Activated naive CD4-positive, alpha-beta T cell treated with anti-CD3 and anti-CD28 coated beads, Interleukin-2, amount 10 ng/mL, durations not matched to agents 5 hours and 36 hours (primary cell): ENCODE results near the gene PTCH2. TPM values are rescaled to one million over a fixed set of nuclear protein-coding genes. Genes with fewer than 3 reads are reported as not detected.

Source experiments
- total RNA-seq, 2 experiments: library from RNA; stranded (reverse); gene quantifications; one replicate each; pipeline ENCODE4 v1.2.3, GENCODE V29; 2021

Gene PTCH2, protein sequence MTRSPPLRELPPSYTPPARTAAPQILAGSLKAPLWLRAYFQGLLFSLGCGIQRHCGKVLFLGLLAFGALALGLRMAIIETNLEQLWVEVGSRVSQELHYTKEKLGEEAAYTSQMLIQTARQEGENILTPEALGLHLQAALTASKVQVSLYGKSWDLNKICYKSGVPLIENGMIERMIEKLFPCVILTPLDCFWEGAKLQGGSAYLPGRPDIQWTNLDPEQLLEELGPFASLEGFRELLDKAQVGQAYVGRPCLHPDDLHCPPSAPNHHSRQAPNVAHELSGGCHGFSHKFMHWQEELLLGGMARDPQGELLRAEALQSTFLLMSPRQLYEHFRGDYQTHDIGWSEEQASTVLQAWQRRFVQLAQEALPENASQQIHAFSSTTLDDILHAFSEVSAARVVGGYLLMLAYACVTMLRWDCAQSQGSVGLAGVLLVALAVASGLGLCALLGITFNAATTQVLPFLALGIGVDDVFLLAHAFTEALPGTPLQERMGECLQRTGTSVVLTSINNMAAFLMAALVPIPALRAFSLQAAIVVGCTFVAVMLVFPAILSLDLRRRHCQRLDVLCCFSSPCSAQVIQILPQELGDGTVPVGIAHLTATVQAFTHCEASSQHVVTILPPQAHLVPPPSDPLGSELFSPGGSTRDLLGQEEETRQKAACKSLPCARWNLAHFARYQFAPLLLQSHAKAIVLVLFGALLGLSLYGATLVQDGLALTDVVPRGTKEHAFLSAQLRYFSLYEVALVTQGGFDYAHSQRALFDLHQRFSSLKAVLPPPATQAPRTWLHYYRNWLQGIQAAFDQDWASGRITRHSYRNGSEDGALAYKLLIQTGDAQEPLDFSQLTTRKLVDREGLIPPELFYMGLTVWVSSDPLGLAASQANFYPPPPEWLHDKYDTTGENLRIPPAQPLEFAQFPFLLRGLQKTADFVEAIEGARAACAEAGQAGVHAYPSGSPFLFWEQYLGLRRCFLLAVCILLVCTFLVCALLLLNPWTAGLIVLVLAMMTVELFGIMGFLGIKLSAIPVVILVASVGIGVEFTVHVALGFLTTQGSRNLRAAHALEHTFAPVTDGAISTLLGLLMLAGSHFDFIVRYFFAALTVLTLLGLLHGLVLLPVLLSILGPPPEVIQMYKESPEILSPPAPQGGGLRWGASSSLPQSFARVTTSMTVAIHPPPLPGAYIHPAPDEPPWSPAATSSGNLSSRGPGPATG
- under 1 TPM; 0.53 to 0.86 TPM for total RNA-seq

GRCh38 chr1:44842862-44843655 is at the start of gene PTCH2:
Gene PTCH2, minus strand, starts transcription at chr1:44843253. Its CDS starts 321 bp downstream, at chr1:44842932.

GRCh38 chr1:44808063-44808937 is 34.8 kb downstream of the PTCH2 start, which contains the start of gene BTBD19:
Gene BTBD19, plus strand, starts transcription at chr1:44808523. Its CDS starts 298 bp downstream, at chr1:44808821.

GRCh38 chr1:44806704-44807363 is 36.2 kb downstream of the PTCH2 start, which contains the start of gene DYNLT4:
Gene DYNLT4, minus strand, starts transcription at chr1:44807351. Its CDS starts 683 bp downstream, at chr1:44806668.

GRCh38 chr1:44799770-44800584 is 43.1 kb downstream of the PTCH2 start, which contains the start of gene PLK3:
Gene PLK3, plus strand, starts transcription at chr1:44800377. Its CDS starts 87 bp downstream, at chr1:44800464.

GRCh38 chr1:44788120-44788860 is 54.8 kb downstream of the PTCH2 start, which contains the start of gene BEST4:
Gene BEST4, minus strand, starts transcription at chr1:44788170. Its CDS starts 465 bp downstream, at chr1:44787705.

DNA sequence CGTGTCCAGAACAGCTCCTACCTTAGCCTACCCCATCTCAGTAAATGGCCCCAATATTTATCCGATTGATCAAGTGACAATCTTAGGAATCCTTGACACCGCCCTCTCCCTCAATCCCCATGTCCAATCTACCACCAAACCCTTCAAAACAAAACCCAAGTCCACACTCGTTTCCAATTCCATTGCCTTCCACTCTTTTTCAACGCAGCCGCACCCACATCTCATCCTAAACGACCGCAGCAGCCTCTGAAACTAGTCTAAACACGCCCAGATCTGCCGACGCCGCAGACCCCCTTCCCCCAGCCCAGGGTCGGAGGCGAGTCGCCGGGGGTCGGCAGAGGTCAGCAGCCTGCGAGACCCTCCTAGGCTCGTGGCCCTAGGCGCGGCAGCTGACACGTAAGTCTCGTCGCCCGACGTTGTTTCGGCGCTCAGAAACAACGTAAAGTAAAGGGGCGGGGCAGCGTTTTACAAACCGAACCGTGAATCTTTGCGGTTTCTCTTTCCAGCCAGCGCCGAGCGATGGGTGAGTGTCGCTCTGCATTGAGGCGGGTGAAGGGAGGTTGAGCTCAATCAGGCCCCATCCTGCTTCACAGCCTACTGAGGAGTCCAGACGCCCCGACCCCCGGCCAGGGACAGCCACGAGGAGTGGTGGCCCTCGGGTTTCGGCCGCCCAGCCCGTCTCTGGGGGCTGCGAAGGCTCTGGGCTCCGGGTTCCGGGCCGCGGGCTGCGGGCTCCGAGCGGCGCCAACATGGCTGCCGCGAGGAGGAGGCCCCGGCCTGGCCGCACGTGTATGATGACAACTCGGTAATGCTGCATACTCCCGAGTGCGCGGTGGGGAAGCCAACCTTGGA is 67.7 kb downstream of the PTCH2 start, which contains the start of gene RPS8:
RPS8 (plus strand) TSS at position 463 of the 852 bp plus-strand sequence; CDS start at position 520, 57 bp downstream.

Other genes starting within 250 kb of the PTCH2 start
- gene TMEM53, start 168.8 kb downstream of the PTCH2 start, total RNA-seq = 1 to 10 TPM; 2.9 to 3.2 TPM
- 100 to 1,000 TPM; 128 to 140 TPM for gene ARMH1, start 168.5 kb downstream of the PTCH2 start, total RNA-seq
- not detected for gene RNU5D-1, start 112.1 kb downstream of the PTCH2 start, total RNA-seq
- gene KIF2C, start 103.4 kb downstream of the PTCH2 start, total RNA-seq = 10 to 100 TPM; 75.3 to 81.8 TPM
- 1,000 to 10,000 TPM; 2,911 to 2,923 TPM for gene RPS8, start 67.7 kb downstream of the PTCH2 start, total RNA-seq
- under 1 TPM; 0.65 to 0.78 TPM for gene BEST4, start 55.1 kb downstream of the PTCH2 start, total RNA-seq
- gene PLK3, start 42.9 kb downstream of the PTCH2 start, total RNA-seq = 10 to 100 TPM; 69.8 to 72.4 TPM
- gene DYNLT4, start 35.9 kb downstream of the PTCH2 start, total RNA-seq = 1 to 10 TPM in 1 of 2 experiments, under 1 TPM in 1; 0.93 to 1.3 TPM
- gene BTBD19, start 34.7 kb downstream of the PTCH2 start, total RNA-seq = 1 to 10 TPM; 7.3 to 8.5 TPM
- 10 to 100 TPM; 18.4 to 18.7 TPM for gene EIF2B3, start 143.3 kb upstream of the PTCH2 start, total RNA-seq
- 10 to 100 TPM; 38.3 to 39.2 TPM for gene HECTD3, start 168.1 kb upstream of the PTCH2 start, total RNA-seq
- 10 to 100 TPM; 67.9 to 72.8 TPM for gene UROD, start 169.0 kb upstream of the PTCH2 start, total RNA-seq